GM12878 (cell line): ENCODE data around the gene ITGB3BP. TPM values are rescaled to one million over a fixed set of nuclear protein-coding genes. Genes with fewer than 3 reads are reported as not detected.
A peak's percentile ranks its signal among the peaks of the same experiment; 100 is the strongest.

ENCODE experiments used
- ATAC-seq: fragments of 200-7000 bp; cut with Tn5 transposase; 3 replicates; pipeline ENCODE4 v1.9.1; 2020; ENCODE audit warnings: mild to moderate bottlenecking, moderate library complexity
- BruUV-seq: library from RNA; stranded (reverse); fragments of 400-500 nt; replicated peaks from 2 replicates; lab custom pipeline; 2021; lab: Mats Ljungman, UMichigan
- CTCF ChIA-PET: fragments of 300-600 bp; sonication (Branson Sonifier 250); formaldehyde crosslinking; extraction: SDS; loops from one replicate; lab custom pipeline; 2021; ENCODE audit warnings: inconsistent platforms; lab: Yijun Ruan, JAX
- POLR2A ChIA-PET: fragments of 350-600 bp; formaldehyde crosslinking; extraction: SDS; loops from one replicate; lab custom pipeline; 2021; ENCODE audit warnings: inconsistent platforms; lab: Charles Lee
- RAD21 ChIA-PET: fragments of 300-600 bp; sonication (Branson Sonifier 250); formaldehyde crosslinking; loops from one replicate; lab custom pipeline; 2023; ENCODE audit warnings: antibody characterized with exemption; ENCODE audit not compliant: unreplicated experiment; lab: Charles Lee
- SMC1A ChIA-PET: fragments of 300-600 bp; sonication (Branson Sonifier 250); formaldehyde crosslinking; loops from one replicate; lab custom pipeline; 2023; ENCODE audit not compliant: unreplicated experiment, uncharacterized antibody; lab: Charles Lee
- DNase-seq: peaks from one replicate; pipeline ENCODE4 v3.0.0-alpha.2; 2011; ENCODE audit warnings: low read depth, low spot score
- FAIRE-seq: peaks from 3 replicates; lab custom pipeline; 2011; peaks lifted over from hg19 to GRCh38; lab: Jason Lieb, UNC
- H2AFZ ChIP-seq: 2 replicates; pipeline ENCODE4 v1.6.0; 2011; ENCODE audit warnings: low read depth, low read length, control low read depth; ENCODE audit not compliant: control insufficient read depth
- H3K27ac ChIP-seq: 2 replicates; pipeline ENCODE4 v1.5.1; 2011; ENCODE audit warnings: control low read depth; ENCODE audit not compliant: control insufficient read depth, insufficient read depth
- H3K27me3 ChIP-seq, 2 experiments: replicated peaks in 1 of 2; 2 replicates each; pipeline versions ENCODE4 v1.6.0 to v1.6.1; 2011; ENCODE audit warnings: low read length in 1 of 2; ENCODE audit not compliant: control insufficient read depth in 2 of 2, insufficient read depth in 2 of 2
- H3K36me3 ChIP-seq, 2 experiments: 2 replicates each; pipeline ENCODE4 v1.5.1; 2011; ENCODE audit warnings: low read length in 1 of 2; ENCODE audit not compliant: control insufficient read depth in 2 of 2, insufficient read depth in 2 of 2
- H3K4me1 ChIP-seq: 2 replicates; pipeline ENCODE4 v1.6.1; 2011; ENCODE audit warnings: mild to moderate bottlenecking, low read length, moderate library complexity, mixed read lengths; ENCODE audit not compliant: control insufficient read depth, insufficient read depth
- H3K4me2 ChIP-seq: 2 replicates; pipeline ENCODE4 v1.6.0; 2011; ENCODE audit warnings: control low read depth; ENCODE audit not compliant: control insufficient read depth, insufficient read depth
- H3K4me3 ChIP-seq: fragments of 200-600 bp; sonication (generic); 2 replicates; pipeline ENCODE4 v1.5.1; 2016
- H3K79me2 ChIP-seq: 2 replicates; pipeline ENCODE4 v1.6.0; 2011; ENCODE audit warnings: low read length; ENCODE audit not compliant: control insufficient read depth, insufficient read depth
- H3K9ac ChIP-seq: 2 replicates; pipeline ENCODE4 v1.8.0; 2011; ENCODE audit warnings: low read length, control low read depth, mixed read lengths; ENCODE audit not compliant: control insufficient read depth, insufficient read depth
- H3K9me3 ChIP-seq: replicated peaks from 3 replicates; pipeline ENCODE4 v1.5.1; 2011; ENCODE audit warnings: mild to moderate bottlenecking, low read length; ENCODE audit not compliant: control insufficient read depth, insufficient read depth
- H4K20me1 ChIP-seq: 2 replicates; pipeline ENCODE4 v1.6.0; 2011; ENCODE audit not compliant: control insufficient read depth, insufficient read depth
- CBX5 ChIP-seq: sonication (generic); IDR thresholded peaks from 2 replicates; pipeline ENCODE4 v1.6.1; 2016; ENCODE audit warnings: low read depth, moderate library complexity, mild to moderate bottlenecking, inconsistent platforms
- CHD1 ChIP-seq: IDR thresholded peaks from 2 replicates; pipeline ENCODE4 v1.6.1; 2012; ENCODE audit warnings: low read depth, low read length, improper control_type of control experiment
- EGR1 ChIP-seq, 2 experiments: IDR thresholded peaks; 1 replicate in 1 of 2; 2 replicates in 1 of 2; pipeline ENCODE4 v1.6.1; 2011 to 2012; ENCODE audit warnings: low read depth in 2 of 2, low read length in 2 of 2, borderline replicate concordance in 1 of 2, mild to moderate bottlenecking in 1 of 2, moderate library complexity in 1 of 2
- EZH2 ChIP-seq: IDR thresholded peaks from 2 replicates; pipeline ENCODE4 v1.6.1; 2012; ENCODE audit warnings: low read depth, mild to moderate bottlenecking, control low read depth, inconsistent platforms, low read length, borderline replicate concordance; ENCODE audit not compliant: control insufficient read depth
- FOS ChIP-seq: IDR thresholded peaks from 3 replicates; pipeline ENCODE4 v1.6.1; 2011; ENCODE audit warnings: borderline replicate concordance; ENCODE audit not compliant: insufficient read length; ENCODE audit errors: extremely low read depth
- FOXK2 ChIP-seq: fragments of 450-650 bp; IDR thresholded peaks from 2 replicates; pipeline ENCODE4 v1.6.1; 2017; ENCODE audit warnings: mild to moderate bottlenecking, moderate library complexity
- JUND ChIP-seq: IDR thresholded peaks from 2 replicates; pipeline ENCODE4 v1.6.1; 2012; ENCODE audit warnings: low read depth, mild to moderate bottlenecking, low read length, improper control_type of control experiment, moderate library complexity
- NKRF ChIP-seq: fragments of 450-650 bp; conservative IDR thresholded peaks from 2 replicates; pipeline ENCODE4 v1.6.1; 2017; ENCODE audit warnings: mild to moderate bottlenecking, moderate library complexity
- NR2C2 ChIP-seq: IDR thresholded peaks from 2 replicates; pipeline ENCODE4 v1.6.1; 2011; ENCODE audit warnings: borderline replicate concordance, low read depth; ENCODE audit not compliant: control insufficient read depth, insufficient read length
- NR2F1 ChIP-seq: fragments of 450-650 bp; conservative IDR thresholded peaks from 2 replicates; pipeline ENCODE4 v1.6.1; 2017; ENCODE audit warnings: mild to moderate bottlenecking
- RELB ChIP-seq: fragments of 450-650 bp; IDR thresholded peaks from 2 replicates; pipeline ENCODE4 v1.6.1; 2017; ENCODE audit warnings: low read depth, mild to moderate bottlenecking, moderate library complexity
- TAF1 ChIP-seq: IDR thresholded peaks from 2 replicates; pipeline ENCODE4 v1.6.1; 2011; ENCODE audit warnings: mild to moderate bottlenecking, low read depth, low read length, borderline replicate concordance
- TBL1XR1 ChIP-seq: IDR thresholded peaks from 2 replicates; pipeline ENCODE4 v1.6.1; 2012; ENCODE audit warnings: low read depth, low read length, improper control_type of control experiment
- TCF3 ChIP-seq: IDR thresholded peaks from 2 replicates; pipeline ENCODE4 v1.6.1; 2012; ENCODE audit warnings: low read depth, mild to moderate bottlenecking, low read length, borderline replicate concordance; ENCODE audit not compliant: insufficient read depth
- ZNF24 ChIP-seq: fragments of 450-650 bp; IDR thresholded peaks from 2 replicates; pipeline ENCODE4 v1.6.1; 2017; ENCODE audit warnings: antibody characterized with exemption, mild to moderate bottlenecking
- WGBS: methylation state at CpG from one replicate; pipeline ENCODE4 v1.1.6; 2016; ENCODE audit warnings: low lambda C conversion rate; ENCODE audit not compliant: insufficient replicate concordance, insufficient coverage; ENCODE audit errors: missing lambda C conversion rate; 5-methylcytosine and 5-hydroxymethylcytosine counted together
- in situ Hi-C: fragments of 300-500 bp; cut with MboI; formaldehyde crosslinking; loops from 9 replicates; pipeline ENCODE4 v1.14.3; 2018; ENCODE audit warnings: mixed read lengths
- intact Hi-C: fragments of 100-400 bp; cut with micrococcal nuclease; formaldehyde crosslinking; loops from one replicate; pipeline ENCODE4 v1.14.2; 2022; ENCODE audit not compliant: unreplicated experiment
- polyA plus RNA-seq, 11 experiments: library from polyadenylated mRNA; depleted of rRNA in 4 of 11; unstranded in 6 of 11; stranded (reverse) in 5 of 11; fragments of >200 nt; fragmentation: Nextera tagmentation in 4 of 11; fragmentation: Illumina TruSeq in 1 of 11; extraction: Ambion mirVana in 4 of 11; extraction: Trizol in 1 of 11; gene quantifications; 1 replicate in 1 of 11; 2 replicates in 10 of 11; pipeline versions ENCODE4 v1.2.1 to v1.2.3, GENCODE V29; 2011 to 2016; ENCODE audit warnings: inconsistent platforms in 2 of 11, missing spikeins in 2 of 11, low read depth in 1 of 11
- total RNA-seq, 4 experiments: library from RNA; depleted of rRNA in 3 of 4; stranded (reverse); fragments of >200 nt in 3 of 4; fragmentation: Illumina TruSeq in 1 of 4; extraction: Trizol in 1 of 4; gene quantifications; 2 replicates each; pipeline versions ENCODE4 v1.2.1 to v1.2.3, GENCODE V29; 2013 to 2021

Gene ITGB3BP
- total and polyA plus RNA-seq, 10 of the 15 experiments (the other 5 are each of a cell fraction or from before 2014, with no cell fraction given), result 39.2 to 86.2 (median 61.8) TPM

- SMC1A ChIA-PET, result interaction anchor here (1.1 to 1.9 kb wide), 2 partner anchors 10 to 27 kb away, joined by 3 to 4 read pairs; no protein-coding TSS in a partner anchor
- intact Hi-C loops (no loop called here), in situ Hi-C loops (no loop called here)
- H3K36me3 ChIP-seq, result no peaks in the 10 kb centered on the region
- H3K9ac ChIP-seq, result no peak overlapping the region
- DNase-seq (no peak), FAIRE-seq (no peak), ATAC-seq (no peak)
- no peak overlapping the region for H3K4me2 ChIP-seq
- no peaks in the 10 kb centered on the region for H4K20me1 ChIP-seq
- H3K27me3 ChIP-seq, result no peaks in the 10 kb centered on the region
- CTCF ChIA-PET, result interaction anchor here (1.5 kb wide), 1 partner anchor 644 kb away, joined by 3 read pairs; no protein-coding TSS in a partner anchor
- no peaks in the 10 kb centered on the region for H3K79me2 ChIP-seq
- no peak overlapping the region for H3K4me3 ChIP-seq
- TF ChIP-seq TBL1XR1, result no peak
- BruUV-seq, result no TSS peak
- H3K9me3 ChIP-seq, result no peaks in the 10 kb centered on the region
- no peak overlapping the region for H2AFZ ChIP-seq
- 100% methylated on average over 1 of the region's 1 CpG for WGBS
- RAD21 ChIA-PET, result no interaction called here
- POLR2A ChIA-PET, result no interaction called here
- no peaks in the 10 kb centered on the region for H3K4me1 ChIP-seq
- no peak overlapping the region for H3K27ac ChIP-seq
Measured at GRCh38 chr1:63486629-63487028, 36.4 kb downstream of the ITGB3BP start.

GRCh38 chr1:63480057-63480456 lies 43.0 kb downstream of the ITGB3BP start:
- CTCF ChIA-PET, result no interaction called here
- Histone ChIP-seq H3K79me2 (no peaks in the 10 kb centered on the region), H3K9ac (no peak overlapping the region), H3K4me1 (no peaks in the 10 kb centered on the region), H2AFZ (no peak overlapping the region), H3K9me3 (no peaks in the 10 kb centered on the region), H3K36me3 (no peaks in the 10 kb centered on the region), H3K27me3 (no peaks in the 10 kb centered on the region), H4K20me1 (no peaks in the 10 kb centered on the region), H3K4me2 (no peak overlapping the region), H3K4me3 (no peak overlapping the region), H3K27ac (no peak overlapping the region)
- 100% methylated on average over 1 of the region's 1 CpG for WGBS
- ATAC-seq (no peak), FAIRE-seq (peak; percentile 38), DNase-seq (no peak)
- SMC1A ChIA-PET, result interaction anchor here (1.5 kb wide), 1 partner anchor 9 kb away, joined by 4 read pairs; no protein-coding TSS in a partner anchor
- RAD21 ChIA-PET, result no interaction called here
- BruUV-seq, result no TSS peak
- POLR2A ChIA-PET, result no interaction called here
- intact Hi-C loops, result no loop called here
- in situ Hi-C loops, result no loop called here
- TF ChIP-seq CBX5 (no peak), FOS (no peak), RELB (no peak), EZH2 (no peak), NR2C2 (no peak), EGR1 (IDR thresholded peaks at IDR 0.05; ENCODE audit: borderline replicate concordance in 1 of 2, low read depth in 2 of 2, low read length in 2 of 2) (no peak), JUND (no peak), CHD1 (no peak), ZNF24 (no peak), NKRF (no peak), FOXK2 (no peak), NR2F1 (no peak), TAF1 (no peak), TCF3 (no peak)
